GM21529 (cell line): ENCODE measurements around the gene LTO1.

Experiments
- ATAC-seq: cut with Tn5 transposase; IDR thresholded peaks from one replicate; pipeline ENCODE4 v1.9.1; 2021; ENCODE audit not compliant: unreplicated experiment

LTO1 gene

DNA sequence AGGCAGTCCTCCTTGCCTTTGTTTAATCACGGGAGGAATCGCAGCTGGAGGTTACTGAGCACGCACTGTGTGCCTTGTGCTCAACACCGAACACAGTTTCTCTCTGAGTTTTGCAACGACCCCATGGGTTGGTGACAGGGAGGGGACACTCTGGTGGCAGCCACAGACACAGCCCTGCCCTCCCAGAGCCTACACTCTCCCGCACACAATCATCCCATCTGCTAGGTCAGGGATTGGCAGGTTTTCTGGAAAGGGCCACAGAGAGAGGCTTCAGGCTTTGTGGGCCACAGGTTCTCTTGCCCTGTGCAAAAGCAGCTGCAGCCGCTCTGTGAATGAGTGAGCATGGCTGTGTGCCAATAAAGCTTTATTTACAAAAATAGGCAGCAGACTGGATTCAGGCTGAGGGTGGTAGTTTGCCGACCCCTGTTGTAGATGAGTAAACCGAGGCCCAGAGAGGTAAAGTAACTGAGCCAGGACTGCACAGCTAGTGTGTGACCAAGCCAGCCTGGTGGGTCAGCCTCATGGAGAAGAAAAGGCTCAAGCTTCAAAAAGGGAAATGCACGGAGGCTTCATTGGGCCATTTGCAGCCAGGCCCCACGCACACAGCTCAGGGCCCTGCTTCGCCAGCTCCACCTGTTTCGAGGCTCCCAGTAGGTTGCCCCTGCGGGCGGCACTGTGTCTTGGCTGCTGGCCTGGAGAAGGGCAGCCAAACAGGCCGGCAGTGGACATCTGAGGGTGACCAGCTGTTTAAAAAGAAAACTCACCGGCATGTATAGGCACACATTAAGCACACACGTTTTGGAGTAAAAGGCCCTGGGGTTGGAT lies 16.3 kb downstream of the LTO1 start:
- ATAC-seq: no peak

DNA sequence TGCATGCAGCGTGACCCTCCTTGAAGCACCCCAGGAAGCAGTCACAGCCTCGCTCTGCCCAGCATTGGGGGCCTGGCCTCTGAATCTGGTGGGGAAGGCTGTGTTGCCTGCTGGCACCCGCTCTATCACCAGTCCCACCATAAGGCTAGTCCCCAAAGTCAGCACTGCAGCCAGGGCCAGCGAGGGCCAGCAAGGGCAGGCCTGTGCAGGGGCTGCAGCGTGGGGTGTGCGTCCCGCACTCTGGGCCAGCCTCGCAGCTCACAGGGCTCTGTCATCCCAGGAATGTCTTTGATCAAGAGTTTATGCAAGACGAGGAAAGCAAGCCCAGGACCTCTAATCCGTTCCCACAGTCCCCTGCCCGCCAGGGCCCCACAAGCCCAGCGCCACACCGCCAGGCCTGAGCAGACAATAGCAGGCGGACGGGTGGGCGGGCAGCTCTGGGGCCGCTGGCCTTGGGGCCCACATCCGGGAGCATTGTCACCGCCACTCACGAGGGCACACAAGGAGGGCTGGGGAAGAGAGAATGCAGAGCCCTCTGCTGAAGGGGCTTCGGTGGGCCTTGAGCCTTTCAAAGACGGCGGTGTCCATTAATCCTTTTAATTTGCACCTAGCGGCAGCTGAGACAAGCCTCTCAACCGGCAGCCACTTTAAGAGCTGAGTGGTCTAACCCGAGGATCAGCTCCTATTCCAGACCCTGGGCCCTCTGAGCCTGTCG lies 17.1 kb downstream of the LTO1 start:
- no peak for ATAC-seq

DNA sequence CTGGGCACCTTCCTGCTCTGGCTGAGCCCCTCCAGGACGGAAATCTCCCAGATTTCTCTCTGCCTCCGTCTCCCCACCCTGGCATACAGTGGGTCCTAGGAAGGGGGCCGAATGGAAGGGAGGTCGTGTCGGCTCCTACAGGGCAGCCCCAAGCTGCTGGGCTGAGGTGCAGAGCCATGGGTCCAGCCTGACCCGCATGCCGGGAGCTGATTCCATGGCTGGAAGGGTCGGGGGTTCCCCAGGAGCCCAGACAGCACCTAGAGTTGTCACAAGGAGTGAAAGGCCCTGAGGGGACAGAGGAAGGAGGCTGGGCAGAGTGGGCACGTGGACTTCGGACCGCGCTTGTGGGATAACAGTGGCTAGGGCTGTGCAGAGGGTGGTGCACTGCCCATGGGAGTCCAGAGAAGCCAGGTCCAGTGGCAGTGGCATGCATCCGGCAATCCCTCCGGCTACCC lies 17.7 kb downstream of the LTO1 start:
- ATAC-seq: no peak

DNA sequence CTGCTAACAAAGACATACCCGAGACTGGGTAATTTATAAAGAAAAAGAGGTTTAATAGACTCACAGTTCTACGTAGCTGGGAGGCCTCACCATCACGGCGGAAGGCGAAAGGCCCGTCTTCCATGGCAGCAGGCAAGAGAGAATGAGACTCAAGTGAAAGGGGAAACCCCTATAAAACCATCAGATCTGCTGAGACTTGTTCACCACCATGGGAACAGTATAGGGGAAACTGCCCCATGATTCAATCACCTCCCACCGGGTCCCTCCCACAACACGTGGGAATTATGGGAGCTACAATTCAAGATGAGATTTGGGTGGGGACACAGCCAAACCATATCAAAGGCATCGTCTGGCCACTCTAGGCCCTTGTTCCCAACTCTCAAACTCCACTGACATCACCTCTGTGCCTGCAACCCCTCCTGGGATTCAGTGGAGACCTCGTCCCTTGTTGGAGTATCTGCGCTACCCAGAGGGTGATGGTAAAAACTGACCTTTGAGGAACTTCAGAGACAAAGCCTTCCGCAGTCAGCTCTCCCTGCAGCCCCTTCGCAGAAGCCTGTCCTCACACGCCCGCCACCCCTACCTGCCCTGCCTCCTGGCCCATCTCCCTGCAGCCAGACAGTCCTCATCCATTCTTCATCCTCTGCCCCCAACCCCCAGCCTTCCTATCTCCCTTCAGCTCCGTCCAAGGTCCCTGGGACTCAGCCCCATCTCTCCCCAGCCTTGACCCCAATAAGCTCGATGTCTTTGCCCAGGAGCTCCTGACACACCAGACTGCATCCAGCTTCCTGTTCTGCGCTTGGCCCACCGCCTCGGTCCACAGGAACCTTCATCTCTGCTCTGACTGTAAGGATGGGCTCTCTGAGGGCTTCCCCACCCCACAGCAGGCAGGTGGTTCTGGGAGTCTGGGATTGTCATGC lies 18.4 kb downstream of the LTO1 start:
- ATAC-seq: no peak

DNA sequence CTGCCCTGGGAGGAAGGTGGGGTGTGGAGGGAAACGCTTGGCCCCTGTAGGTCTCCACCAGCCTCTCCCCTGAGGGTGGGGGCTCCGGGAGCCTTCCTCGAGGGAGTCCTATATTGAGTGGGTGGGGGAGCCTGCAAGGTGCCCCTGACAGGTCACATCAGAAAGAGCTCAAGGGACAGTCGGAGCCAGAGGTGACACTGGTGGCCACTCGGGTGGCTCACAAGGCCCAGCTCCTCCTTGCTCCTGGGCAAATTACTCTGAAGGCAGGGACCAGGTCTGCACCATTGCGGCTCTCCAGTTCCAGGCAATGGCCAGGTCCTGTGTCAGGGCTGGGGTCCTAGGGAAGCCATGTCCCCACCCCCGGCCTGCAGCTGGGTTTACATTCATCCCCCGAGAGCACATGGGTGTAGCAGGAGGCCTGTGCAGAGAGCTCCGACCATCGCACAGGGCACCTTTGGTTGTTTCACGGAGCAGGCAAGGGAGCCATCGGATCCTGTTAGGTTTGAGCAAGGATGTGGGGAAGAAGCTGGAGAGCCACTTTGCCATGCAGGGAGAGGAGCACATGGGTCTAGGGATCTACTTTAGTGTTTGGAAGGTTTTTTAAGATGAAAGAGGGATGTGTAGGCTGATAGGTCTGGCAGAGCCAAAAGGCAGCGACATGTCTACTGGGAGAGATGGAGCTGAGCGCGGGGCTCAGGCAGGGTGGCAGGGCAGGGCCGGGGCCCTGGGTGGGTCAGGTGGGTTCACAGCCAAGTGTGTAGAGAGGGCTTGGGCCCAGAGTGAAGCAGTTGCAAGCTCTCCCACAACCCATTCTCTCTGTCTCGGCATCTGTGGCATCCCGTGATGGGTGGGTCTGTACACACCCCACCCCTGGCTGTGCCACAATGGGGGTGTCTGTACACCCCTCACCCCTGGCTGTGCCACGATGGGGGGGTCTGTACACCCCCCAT lies 19.4 kb downstream of the LTO1 start:
- ATAC-seq: no peak

DNA sequence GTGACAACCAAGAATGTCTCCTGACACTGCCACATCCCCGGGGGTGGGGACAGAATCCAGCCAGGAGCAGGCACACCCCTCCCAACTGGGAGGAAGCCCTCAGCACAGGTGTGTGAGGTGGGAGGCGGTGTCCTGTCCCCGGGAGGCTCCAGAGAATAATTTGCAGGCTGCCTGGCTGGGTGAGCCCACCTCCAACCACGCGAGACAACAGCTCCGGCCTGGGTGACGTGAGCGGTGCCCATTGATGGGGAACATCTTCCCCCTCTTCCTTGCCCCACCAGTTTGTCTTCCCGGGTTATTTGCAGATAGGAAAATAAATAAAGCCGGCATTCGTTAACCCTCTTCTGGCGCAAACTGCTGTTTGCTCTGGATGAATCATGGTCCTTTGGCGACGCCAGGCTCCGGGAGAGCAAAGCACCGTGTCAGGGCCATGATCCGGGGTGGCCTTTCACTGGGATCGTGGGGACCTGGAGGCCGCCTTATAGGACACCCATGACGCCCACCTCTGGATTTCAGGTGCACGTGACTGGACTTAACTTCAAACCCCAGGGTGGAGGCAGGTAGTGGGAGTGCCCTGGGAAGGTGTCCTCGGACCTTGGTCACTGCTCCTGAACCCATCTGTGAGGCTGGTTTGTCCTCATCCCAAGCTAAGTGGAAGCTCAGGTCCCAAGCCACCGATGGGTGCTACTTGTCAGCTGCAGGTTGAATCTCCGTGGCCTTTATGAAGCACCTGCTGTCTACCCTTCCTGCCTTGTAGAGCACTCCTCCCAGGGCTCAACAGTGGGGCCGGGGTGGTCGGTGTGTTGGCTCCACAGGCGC lies 20.3 kb downstream of the LTO1 start:
- ATAC-seq: no peak

DNA sequence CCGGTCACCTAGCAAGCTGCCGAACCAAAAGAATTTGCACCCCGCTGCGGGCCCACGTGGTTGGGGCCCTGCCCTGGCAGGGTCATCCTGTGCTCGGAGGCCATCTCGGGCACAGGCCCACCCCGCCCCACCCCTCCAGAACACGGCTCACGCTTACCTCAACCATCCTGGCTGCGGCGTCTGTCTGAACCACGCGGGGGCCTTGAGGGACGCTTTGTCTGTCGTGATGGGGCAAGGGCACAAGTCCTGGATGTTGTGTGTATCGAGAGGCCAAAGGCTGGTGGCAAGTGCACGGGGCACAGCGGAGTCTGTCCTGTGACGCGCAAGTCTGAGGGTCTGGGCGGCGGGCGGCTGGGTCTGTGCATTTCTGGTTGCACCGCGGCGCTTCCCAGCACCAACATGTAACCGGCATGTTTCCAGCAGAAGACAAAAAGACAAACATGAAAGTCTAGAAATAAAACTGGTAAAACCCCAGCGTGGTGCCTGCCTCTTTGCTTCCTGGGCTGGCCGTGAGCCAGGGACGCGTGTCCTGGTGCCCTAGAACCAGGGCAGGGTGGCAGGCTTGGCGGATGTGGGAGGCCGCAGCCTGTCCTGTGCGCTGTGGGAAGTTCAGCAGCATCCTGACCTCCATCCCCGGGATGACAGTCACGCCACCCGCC lies 21.0 kb downstream of the LTO1 start:
- ATAC-seq: no peak

DNA sequence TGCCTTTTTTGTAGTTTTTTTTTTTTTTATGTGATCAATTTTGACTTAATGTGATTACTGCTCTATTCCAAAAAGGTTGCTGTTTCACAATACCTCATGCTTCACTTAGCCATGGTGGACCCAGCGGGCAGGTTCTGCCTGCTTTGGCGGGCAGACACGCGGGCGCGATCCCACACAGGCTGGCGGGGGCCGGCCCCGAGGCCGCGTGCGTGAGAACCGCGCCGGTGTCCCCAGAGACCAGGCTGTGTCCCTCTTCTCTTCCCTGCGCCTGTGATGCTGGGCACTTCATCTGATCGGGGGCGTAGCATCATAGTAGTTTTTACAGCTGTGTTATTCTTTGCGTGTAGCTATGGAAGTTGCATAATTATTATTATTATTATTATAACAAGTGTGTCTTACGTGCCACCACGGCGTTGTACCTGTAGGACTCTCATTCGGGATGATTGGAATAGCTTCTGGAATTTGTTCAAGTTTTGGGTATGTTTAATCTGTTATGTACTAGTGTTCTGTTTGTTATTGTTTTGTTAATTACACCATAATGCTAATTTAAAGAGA lies 21.7 kb downstream of the LTO1 start:
- ATAC-seq: no peak

DNA sequence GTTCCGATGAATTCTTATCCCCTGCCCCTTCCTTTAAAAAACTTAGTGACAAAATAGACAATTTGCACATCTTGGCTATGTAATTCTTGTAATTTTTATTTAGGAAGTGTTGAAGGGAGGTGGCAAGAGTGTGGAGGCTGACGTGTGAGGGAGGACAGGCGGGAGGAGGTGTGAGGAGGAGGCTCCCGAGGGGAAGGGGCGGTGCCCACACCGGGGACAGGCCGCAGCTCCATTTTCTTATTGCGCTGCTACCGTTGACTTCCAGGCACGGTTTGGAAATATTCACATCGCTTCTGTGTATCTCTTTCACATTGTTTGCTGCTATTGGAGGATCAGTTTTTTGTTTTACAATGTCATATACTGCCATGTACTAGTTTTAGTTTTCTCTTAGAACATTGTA lies 22.2 kb downstream of the LTO1 start:
- ATAC-seq: no peak

DNA sequence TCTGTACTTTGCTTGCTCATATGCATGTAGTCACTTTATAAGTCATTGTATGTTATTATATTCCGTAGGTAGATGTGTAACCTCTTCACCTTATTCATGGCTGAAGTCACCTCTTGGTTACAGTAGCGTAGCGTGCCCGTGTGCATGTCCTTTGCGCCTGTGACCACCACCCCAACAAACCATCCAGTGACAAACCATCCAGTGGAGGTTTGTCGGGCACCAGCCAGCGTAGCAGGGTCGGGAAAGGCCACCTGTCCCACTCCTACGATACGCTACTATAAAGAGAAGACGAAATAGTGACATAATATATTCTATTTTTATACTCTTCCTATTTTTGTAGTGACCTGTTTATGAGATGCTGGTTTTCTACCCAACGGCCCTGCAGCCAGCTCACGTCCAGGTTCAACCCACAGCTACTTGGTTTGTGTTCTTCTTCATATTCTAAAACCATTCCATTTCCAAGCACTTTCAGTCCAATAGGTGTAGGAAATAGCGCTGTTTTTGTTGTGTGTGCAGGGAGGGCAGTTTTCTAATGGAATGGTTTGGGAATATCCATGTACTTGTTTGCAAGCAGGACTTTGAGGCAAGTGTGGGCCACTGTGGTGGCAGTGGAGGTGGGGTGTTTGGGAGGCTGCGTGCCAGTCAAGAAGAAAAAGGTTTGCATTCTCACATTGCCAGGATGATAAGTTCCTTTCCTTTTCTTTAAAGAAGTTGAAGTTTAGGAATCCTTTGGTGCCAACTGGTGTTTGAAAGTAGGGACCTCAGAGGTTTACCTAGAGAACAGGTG lies 23.1 kb downstream of the LTO1 start:
- no peak for ATAC-seq

DNA sequence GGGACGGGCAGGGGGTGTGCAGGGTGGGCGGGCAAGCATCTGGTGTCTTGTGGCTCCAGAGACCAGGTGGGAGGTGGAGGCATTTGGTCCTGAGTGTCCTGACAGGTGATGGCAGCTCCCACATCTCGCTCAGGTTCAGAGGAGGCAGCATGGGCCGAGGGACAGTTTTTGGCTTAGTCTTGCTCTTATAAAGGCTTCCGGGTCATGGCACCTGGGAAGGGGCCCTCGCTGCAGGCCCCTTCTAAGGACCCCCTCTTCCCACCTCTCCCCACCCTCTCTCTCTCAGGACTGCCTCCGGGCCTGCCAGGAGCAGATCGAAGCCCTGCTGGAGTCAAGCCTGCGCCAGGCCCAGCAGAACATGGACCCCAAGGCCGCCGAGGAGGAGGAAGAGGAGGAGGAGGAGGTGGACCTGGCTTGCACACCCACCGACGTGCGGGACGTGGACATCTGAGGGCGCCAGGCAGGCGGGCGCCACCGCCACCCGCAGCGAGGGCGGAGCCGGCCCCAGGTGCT lies 24.3 kb downstream of the LTO1 start:
- no peak for ATAC-seq

DNA sequence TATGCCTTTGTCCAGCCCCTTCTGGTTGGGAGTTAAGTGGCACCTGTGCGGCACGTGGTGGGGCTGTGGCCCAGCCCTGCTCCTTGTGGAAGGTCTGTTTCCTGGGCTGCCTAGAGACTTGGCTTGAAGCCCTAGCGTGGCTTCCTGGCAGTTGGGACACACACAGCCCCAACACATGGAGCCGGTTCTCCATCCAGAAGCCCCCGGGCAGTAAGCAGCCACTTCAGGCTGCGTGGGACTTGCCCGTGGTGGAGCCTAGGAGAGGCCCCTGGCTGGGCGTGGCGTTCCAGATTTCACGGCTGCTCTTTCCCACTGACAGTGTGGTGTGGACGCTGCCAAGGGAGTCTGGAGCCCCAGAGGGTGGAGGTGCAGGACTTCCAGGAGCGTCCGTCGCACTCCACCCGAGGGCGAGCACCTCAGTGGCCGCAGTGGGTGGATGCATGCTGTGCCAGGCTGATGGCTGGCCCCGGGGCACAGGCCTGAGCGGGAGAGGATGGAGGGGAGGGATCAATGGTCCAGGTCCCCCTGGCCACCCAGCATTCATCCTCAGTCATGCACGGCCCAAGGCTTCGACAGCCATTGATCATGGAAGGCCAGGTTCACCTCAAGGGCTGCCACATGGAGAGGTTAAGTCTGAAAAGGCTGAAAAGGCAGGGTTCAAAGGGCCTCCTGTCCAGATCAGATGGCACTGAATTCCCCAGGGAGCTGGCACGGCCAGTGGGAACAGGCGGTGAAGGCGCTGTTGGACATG lies 24.9 kb downstream of the LTO1 start:
- ATAC-seq: no peak

DNA sequence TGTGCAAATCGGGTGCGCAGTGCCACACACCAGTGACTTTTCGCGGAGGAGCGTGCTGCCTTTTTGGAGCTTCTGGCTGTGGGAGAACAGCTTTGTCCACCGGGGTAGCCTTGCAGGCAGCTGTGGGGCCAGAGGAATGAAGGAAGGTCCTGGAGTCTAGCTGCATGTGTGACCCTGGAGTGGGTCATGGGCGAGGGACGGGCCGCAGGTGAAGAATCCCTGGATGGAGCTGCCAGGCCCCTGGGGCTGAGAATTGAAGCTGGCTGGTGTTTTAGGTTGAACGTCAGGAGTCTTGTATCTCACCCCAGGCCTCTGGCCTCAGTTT lies 25.6 kb downstream of the LTO1 start:
- ATAC-seq: no peak

DNA sequence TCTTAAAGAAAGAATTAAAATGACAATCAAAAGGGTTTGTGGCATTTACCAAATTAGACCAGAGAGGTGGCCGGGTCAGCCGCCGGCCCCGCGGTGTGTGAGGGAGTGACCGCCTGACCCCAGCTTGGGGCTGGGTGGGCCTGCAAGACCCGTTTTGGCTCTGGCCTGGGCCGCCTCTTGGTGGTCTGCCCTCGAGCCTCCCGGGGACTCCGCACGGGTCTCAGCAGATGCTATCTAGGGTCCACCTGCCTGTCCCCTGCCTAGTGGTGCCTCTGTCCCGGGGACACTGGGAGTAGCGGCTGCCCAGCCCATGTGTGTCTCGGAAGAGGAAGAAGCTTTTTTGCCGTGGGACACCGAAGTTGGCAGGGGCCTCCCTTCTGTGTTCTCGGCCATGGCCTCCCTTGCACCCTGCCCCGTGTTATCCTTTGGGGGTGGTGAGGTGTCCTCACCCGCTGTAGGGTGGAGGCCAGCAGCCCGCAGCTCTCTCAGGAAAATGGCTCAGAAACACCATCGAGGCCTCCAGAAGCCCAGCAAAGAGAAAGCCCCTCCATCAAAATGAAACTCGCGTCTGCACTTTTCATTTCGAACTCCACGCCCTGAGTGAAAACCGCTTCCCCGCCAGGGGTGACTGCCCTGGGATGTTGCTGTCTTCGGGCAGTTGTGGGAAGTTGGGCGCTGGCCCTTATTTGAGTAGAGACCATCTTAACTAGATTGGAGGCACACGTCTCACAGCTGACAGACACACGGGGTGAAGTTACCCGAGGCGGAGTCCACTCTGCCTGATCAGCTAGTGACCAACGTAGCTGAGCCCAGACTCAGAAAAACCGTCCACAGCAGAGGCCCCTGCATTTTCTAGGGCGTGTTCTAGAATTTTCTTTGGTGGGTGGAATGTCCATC lies 26.2 kb downstream of the LTO1 start:
- no peak for ATAC-seq

DNA sequence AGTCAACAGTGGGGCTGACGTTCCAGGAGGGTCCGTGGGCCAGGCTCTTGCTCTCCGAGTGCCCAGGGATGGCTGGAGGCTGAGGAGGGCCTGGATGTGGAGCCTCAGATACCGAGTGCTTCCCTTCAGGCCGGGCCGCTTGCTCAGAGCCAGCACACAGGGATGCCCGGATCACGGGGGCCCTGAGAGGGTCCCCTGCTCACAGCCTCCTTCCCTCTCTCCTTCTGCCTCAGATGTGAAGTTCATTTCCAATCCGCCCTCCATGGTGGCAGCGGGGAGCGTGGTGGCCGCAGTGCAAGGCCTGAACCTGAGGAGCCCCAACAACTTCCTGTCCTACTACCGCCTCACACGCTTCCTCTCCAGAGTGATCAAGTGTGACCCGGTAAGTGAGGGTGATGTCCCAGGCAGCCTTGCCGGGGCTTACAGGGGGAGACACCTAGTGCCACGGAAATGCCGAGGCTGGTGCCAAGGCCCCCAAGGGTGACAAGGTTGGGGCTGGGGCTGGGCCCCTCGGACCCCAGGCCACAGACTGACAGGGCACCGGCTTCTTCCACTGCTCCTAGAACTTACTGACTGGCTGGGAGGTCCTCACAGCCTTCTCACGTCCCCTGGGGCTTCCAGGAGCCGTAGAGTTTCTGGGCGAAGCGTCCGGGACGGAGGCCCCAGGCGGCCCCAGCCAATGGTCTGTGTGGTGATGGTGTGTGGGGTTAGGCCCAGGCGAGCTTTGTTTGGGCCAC lies 27.2 kb downstream of the LTO1 start:
- no peak for ATAC-seq
